OCI-LY1 (cell line): ENCODE results near the gene TENM4.

ENCODE experiments used
- CTCF ChIP-seq: fragments of 200-600 bp; sonication (generic), shearing (Covaris generic); IDR thresholded peaks from 2 replicates; pipeline ENCODE4 v1.5.1; 2017; ENCODE audit warnings: mild to moderate bottlenecking, antibody characterized with exemption, low read length, moderate library complexity, mixed read lengths
- EZH2 ChIP-seq: fragments of 200-600 bp; sonication (generic), shearing (Covaris generic); IDR thresholded peaks from 2 replicates; pipeline ENCODE4 v1.8.0; 2017; ENCODE audit warnings: borderline replicate concordance, mixed run types, mild to moderate bottlenecking, antibody characterized with exemption, low read length, moderate library complexity, mixed read lengths

GRCh38 chr11:78657441-78657840, 783.4 kb downstream of the TENM4 start:
- TF ChIP-seq CTCF (no peak), EZH2 (no peak)
